HG02610 (cell line): ENCODE data around the gene OSTF1.

Source experiments
- ATAC-seq: cut with Tn5 transposase; IDR thresholded peaks from one replicate; pipeline ENCODE4 v1.9.1; 2021; ENCODE audit warnings: mild to moderate bottlenecking, moderate library complexity; ENCODE audit not compliant: unreplicated experiment

OSTF1 gene

GRCh38 chr9:75087824-75088645 is at the start of gene OSTF1, which contains the start of gene NMRK1:
Gene OSTF1, plus strand, starts transcription at chr9:75088514. Its CDS starts 179 bp downstream, at chr9:75088693.
Gene NMRK1, minus strand, starts transcription at chr9:75088155. Its CDS starts 5,040 bp downstream, at chr9:75083115.
- peak; percentile 90 for ATAC-seq

GRCh38 chr9:75039009-75039408 is 49.3 kb upstream of the OSTF1 start:
- no peak for ATAC-seq

GRCh38 chr9:75039801-75040200 is 48.5 kb upstream of the OSTF1 start:
- no peak for ATAC-seq

GRCh38 chr9:75041041-75041440 is 47.3 kb upstream of the OSTF1 start:
- ATAC-seq: no peak

- ATAC-seq: no peak
Measured at GRCh38 chr9:75046725-75047345, 41.5 kb upstream of the OSTF1 start.

- ATAC-seq: no peak
Measured at GRCh38 chr9:75047506-75047905, 40.8 kb upstream of the OSTF1 start.

- ATAC-seq: no peak
Measured at GRCh38 chr9:75051285-75051684, 37.0 kb upstream of the OSTF1 start.

- ATAC-seq: peak; percentile 72
Measured at GRCh38 chr9:75053869-75054268, 34.4 kb upstream of the OSTF1 start.

GRCh38 chr9:75054368-75055001 is 33.8 kb upstream of the OSTF1 start:
- ATAC-seq: no peak

GRCh38 chr9:75061169-75061568 is 27.1 kb upstream of the OSTF1 start:
- no peak for ATAC-seq

GRCh38 chr9:75063556-75064305 is 24.6 kb upstream of the OSTF1 start:
- no peak for ATAC-seq

GRCh38 chr9:75064307-75065025 is 23.8 kb upstream of the OSTF1 start:
- no peak for ATAC-seq

GRCh38 chr9:75065510-75065909 is 22.8 kb upstream of the OSTF1 start:
- ATAC-seq: no peak

GRCh38 chr9:75067894-75068293 is 20.4 kb upstream of the OSTF1 start:
- ATAC-seq: no peak

GRCh38 chr9:75069171-75069570 is 19.1 kb upstream of the OSTF1 start:
- ATAC-seq: no peak

- peak; percentile 58 for ATAC-seq
Measured at GRCh38 chr9:75071530-75072122, 16.7 kb upstream of the OSTF1 start.

- no peak for ATAC-seq
Measured at GRCh38 chr9:75072895-75073294, 15.4 kb upstream of the OSTF1 start.

- no peak for ATAC-seq
Measured at GRCh38 chr9:75081632-75082031, 6.7 kb upstream of the OSTF1 start.

- ATAC-seq: no peak
Measured at GRCh38 chr9:75083188-75083970, 4.9 kb upstream of the OSTF1 start.
